RWPE1 (cell line): Measurements from ENCODE around the gene UPF3B.

ENCODE experiments used
- CTCF ChIA-PET: fragments of 350-600 bp; sonication (Branson Sonifier 250); formaldehyde crosslinking; extraction: SDS; loops from one replicate; lab custom pipeline; 2021; lab: Yijun Ruan, JAX
- POLR2A ChIA-PET: fragments of 400-600 bp; formaldehyde crosslinking; extraction: SDS; loops from one replicate; lab custom pipeline; 2020; ENCODE audit warnings: antibody characterized with exemption; ENCODE audit not compliant: low non-redundant PET; lab: Yijun Ruan, JAX
- DNase-seq: peaks from one replicate; pipeline ENCODE4 v3.0.0; 2012; ENCODE audit warnings: low spot score
- H3K27ac ChIP-seq: fragments of 450-650 bp; 2 replicates; pipeline ENCODE4 v1.5.1; 2017
- CTCF ChIP-seq: fragments of 450-650 bp; conservative IDR thresholded peaks from 2 replicates; pipeline ENCODE4 v1.5.1; 2017; ENCODE audit warnings: low read depth, mild to moderate bottlenecking

The UPF3B gene

GRCh38 chrX:119885554-119886428 lies 33.0 kb upstream of the UPF3B start:
- no peak overlapping the region for H3K27ac ChIP-seq
- no peak for DNase-seq
- CTCF ChIA-PET: no interaction called here
- no peak for TF ChIP-seq CTCF
- POLR2A ChIA-PET: no interaction called here

- ChIA-PET CTCF (interaction anchor here (0.6 to 0.7 kb wide), 2 partner anchors 9 to 90 kb away, joined by 3 to 4 read pairs; partner anchors contain the start of genes NDUFA1 and RNF113A), POLR2A (no interaction called here)
- H3K27ac ChIP-seq: no peak overlapping the region
- peak; percentile 62 for TF ChIP-seq CTCF
- DNase-seq: peak; percentile 50
These were observed 28.0 kb upstream of the UPF3B start for GRCh38 chrX:119880552-119881437.

GRCh38 chrX:119880076-119880475 lies 27.3 kb upstream of the UPF3B start:
- no peak overlapping the region for H3K27ac ChIP-seq
- DNase-seq: no peak
- CTCF ChIA-PET: interaction anchor here (0.6 to 0.7 kb wide), 3 partner anchors 9 to 1002 kb away, joined by 3 to 4 read pairs (median 3); partner anchors contain the start of genes NDUFA1 and RNF113A
- POLR2A ChIA-PET: no interaction called here
- TF ChIP-seq CTCF: no peak

GRCh38 chrX:119878740-119879139 lies 26.0 kb upstream of the UPF3B start:
- no peak for TF ChIP-seq CTCF
- CTCF ChIA-PET: no interaction called here
- no peak overlapping the region for H3K27ac ChIP-seq
- DNase-seq: no peak
- POLR2A ChIA-PET: no interaction called here

GRCh38 chrX:119871599-119872395 lies 19.0 kb upstream of the UPF3B start, which contains the start of the genes NDUFA1 and RNF113A:
Gene NDUFA1 (plus strand): TSS chrX:119871832. CDS start chrX:119871912, 80 bp downstream.
Gene RNF113A (minus strand): TSS chrX:119871733. CDS start chrX:119871613, 120 bp downstream.
- CTCF ChIA-PET: interaction anchor here (0.9 kb wide), 1 partner anchor 9 kb away, joined by 4 read pairs; no protein-coding TSS in a partner anchor
- DNase-seq: peak; percentile 73

More at GRCh38 chrX:119871599-119872395, 19.0 kb upstream of the UPF3B start, which contains the start of the genes NDUFA1 and RNF113A:
- peak within 1 kb of the TSS; percentile 95 for H3K27ac ChIP-seq
- POLR2A ChIA-PET: interaction anchor here (0.6 kb wide), 1 partner anchor 394 kb away, joined by 3 read pairs; no protein-coding TSS in a partner anchor
- no peak for TF ChIP-seq CTCF
